ENCODE data around the gene MAFB.

Gene MAFB

DNA sequence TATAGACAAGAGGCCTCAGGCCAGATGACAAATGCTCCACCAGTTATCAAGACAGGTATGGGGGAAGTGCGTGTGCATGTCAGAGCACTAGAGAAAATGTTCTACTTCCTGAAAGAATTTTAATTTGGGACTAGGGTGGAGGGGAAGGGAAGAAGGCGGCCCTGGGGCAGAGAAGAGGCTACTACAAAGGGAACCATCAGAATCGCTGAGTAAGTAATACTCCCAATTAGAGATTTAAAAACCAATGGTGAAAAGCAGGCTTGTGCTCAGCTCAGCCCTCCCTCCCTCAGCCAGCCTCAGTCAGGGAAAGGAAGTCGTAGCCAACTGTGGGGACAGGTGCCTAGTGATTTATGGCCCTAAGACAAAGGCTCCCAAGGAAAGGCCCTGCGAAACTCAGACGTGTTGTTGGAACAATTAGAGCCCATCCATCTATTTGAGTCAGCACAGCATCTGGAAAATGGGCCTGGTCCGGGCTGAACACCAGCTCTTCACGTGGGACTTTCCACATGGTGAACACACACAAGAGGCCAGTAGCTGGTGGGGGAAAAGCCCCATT is 15.0 kb upstream of the MAFB start:
- DNase-seq (ENCODE audit: low spot score): no peak

- DNase-seq (ENCODE audit: low spot score): no peak
Observed at GRCh38 chr20:40702504-40702903, 13.5 kb upstream of the MAFB start.

DNA sequence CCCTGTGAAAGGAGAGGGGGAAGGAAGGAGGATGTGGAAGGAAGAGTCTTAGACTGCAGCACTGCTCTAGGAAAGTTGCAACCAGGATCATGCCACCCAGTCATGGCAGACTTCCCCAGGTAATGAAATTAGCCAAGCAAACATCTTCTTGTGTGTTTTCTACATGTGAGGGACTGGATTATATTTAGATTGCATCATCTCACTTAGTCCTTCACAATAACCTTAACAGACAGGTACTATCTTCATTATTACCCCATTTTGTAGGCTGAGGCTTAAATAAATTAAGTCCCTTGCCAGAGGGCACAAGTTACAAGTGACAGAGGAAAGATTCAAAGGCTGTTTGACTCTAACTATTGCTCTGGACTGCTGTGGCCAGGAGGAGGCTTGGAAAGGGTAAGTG is 9.7 kb upstream of the MAFB start:
- no peak for DNase-seq (ENCODE audit: low spot score)

DNA sequence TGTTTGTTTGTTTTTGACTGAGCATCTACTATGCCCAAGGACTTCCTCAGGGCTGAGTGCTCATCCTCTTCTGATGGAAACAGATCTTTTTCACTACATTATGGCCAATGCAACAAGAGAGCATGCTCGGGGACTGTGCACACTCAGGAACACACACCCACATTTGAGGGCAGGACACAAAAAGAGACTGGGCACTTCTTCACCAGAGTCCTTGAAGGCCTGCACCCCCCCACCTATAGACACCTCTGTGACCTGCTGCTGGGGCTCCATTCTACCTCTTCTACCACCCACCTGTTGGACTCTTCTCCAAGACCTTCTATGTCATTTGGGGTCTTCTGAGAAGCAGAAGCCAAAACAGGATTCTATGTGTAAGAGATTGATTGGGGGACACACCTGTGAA is 9.2 kb upstream of the MAFB start:
- no peak for DNase-seq (ENCODE audit: low spot score)

GRCh38 chr20:40697541-40697940 is 8.5 kb upstream of the MAFB start:
- no peak for DNase-seq (ENCODE audit: low spot score)

GRCh38 chr20:40695214-40695613 is 6.2 kb upstream of the MAFB start:
- no peak for DNase-seq (ENCODE audit: low spot score)

DNA sequence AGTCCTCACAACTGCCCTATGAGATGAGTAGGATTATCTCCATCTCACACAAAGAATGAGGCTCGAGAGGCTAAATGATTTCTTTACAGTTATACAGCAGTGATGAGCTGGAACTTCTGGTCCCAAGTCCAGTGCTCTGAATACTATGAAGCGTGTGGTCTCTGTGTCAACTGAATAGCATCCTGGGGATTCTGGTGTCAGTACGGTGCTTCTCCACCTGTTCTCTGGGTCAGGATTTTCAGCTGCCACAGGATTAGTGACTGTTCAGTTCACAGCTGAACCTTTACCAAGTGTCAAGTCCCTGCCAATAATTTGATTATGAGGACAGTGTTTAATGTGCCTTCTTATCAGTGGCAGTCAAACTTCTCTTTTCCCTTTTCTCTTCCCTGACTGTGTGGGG is 5.2 kb upstream of the MAFB start:
- no peak for DNase-seq (ENCODE audit: low spot score)

- no peak for DNase-seq (ENCODE audit: low spot score)
Observed at GRCh38 chr20:40692240-40693011, 3.4 kb upstream of the MAFB start.

- DNase-seq (ENCODE audit: low spot score): no peak
Observed at GRCh38 chr20:40691566-40692239, 2.7 kb upstream of the MAFB start.

- no peak for DNase-seq (ENCODE audit: low spot score)
Observed at GRCh38 chr20:40690836-40691565, 2.0 kb upstream of the MAFB start.

DNA sequence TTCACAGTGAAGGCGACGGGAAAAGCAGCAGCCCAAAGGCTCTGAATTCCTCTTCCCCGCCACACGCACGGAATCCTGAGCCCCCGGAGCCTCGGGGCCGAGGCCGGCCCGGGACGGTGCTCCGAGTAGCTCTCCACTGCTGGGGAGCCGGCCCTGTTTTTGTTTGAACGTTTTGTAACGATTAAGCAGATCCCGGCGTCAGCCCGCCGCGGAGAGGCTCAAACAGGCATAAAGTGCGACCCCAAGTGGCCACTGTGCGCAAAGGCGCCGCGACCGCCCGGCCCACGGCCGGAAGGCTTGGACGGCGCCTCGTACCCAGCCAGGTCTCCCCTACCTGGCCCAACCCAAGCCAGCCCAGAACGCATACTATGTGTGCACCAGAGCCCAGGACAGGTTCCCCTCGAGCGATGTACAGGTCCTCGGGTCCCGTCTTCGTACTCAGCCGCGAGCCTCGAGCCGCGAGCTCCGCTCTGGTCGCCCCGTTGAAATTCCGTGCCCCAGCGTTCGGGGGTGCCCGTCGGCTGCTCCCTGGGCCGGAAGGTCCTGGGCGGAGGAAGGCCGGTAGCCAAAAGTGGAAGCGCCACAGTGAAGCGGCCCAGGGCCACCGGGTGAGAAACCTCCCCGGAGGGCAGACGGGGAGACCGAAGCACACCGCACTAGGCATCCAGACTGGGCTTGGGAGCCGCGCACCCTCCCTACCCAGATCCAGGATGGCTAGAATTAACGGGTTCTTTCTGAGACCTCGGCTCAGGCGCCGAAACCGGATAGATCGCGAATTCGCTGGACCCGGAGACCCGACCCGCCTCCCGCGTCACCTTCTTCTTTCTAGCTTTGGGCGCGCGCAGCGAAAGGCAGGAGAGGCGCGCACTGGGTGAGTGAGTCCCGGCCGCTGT is 1.2 kb upstream of the MAFB start:
- DNase-seq (ENCODE audit: low spot score): peak; percentile 92

- DNase-seq (ENCODE audit: low spot score): no peak
Observed at GRCh38 chr20:40688129-40689099, 622 bp downstream of the MAFB start.

GRCh38 chr20:40687384-40688128 is 1.5 kb downstream of the MAFB start:
- DNase-seq (ENCODE audit: low spot score): peak; percentile 20

GRCh38 chr20:40686893-40687292 is 2.1 kb downstream of the MAFB start:
- DNase-seq (ENCODE audit: low spot score): no peak

DNA sequence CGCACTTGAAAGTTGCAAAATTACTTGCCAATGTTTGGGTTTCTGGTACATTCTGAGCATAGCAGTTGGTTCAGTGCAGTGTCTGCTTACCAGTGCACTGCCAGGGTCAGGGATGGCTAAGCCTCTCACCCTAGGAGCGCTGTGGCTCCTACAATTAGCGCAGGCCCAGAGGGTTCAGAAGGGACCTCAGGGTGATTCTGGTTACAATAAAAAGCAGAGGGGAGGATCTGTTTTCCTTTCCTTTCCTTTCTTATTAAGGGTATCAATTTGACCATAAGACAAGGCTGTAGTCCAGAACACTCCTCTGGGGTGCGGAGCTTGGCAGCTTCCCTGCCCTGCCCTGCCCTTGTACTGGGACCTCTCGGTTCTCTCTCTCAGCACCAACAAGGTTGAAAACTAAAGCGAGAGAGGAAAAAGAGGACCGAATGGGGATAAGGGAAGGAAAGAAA is 2.6 kb downstream of the MAFB start:
- no peak for DNase-seq (ENCODE audit: low spot score)

- no peak for DNase-seq (ENCODE audit: low spot score)
Observed at GRCh38 chr20:40685349-40685748, 3.7 kb downstream of the MAFB start.

- DNase-seq (ENCODE audit: low spot score): no peak
Observed at GRCh38 chr20:40683894-40684268, 5.2 kb downstream of the MAFB start.

GRCh38 chr20:40683221-40683893 is 5.7 kb downstream of the MAFB start:
- no peak for DNase-seq (ENCODE audit: low spot score)

All from pons (tissue), 1 donor.